Neural progenitor cell (in vitro differentiated cells): ENCODE measurements around the gene PDSS1.

ENCODE experiments used
- CTCF ChIP-seq: fragments of 200-600 bp; sonication (generic); IDR thresholded peaks from 2 replicates; pipeline ENCODE4 v1.5.1; 2017; ENCODE audit warnings: antibody characterized with exemption, mild to moderate bottlenecking
- EZH2 ChIP-seq: fragments of 200-600 bp; sonication (generic); IDR thresholded peaks from 2 replicates; pipeline ENCODE4 v1.6.1; 2017; ENCODE audit warnings: antibody characterized with exemption, mild to moderate bottlenecking, moderate library complexity
- EZH2phosphoT487 ChIP-seq: fragments of 200-600 bp; sonication (generic); IDR thresholded peaks from 2 replicates; pipeline ENCODE4 v1.6.1; 2017; ENCODE audit warnings: antibody characterized with exemption

GRCh38 chr10:26696786-26697162 lies 727 bp upstream of the PDSS1 start:
- TF ChIP-seq CTCF (no peak), EZH2 (no peak), EZH2phosphoT487 (no peak)
